Left colon (tissue), 2 donors: ENCODE data around the gene NRG2. TPM values are rescaled to one million over a fixed set of nuclear protein-coding genes. Genes with fewer than 3 reads are reported as not detected.

ENCODE experiments used
- ATAC-seq: fragments of 200-7000 bp; cut with Tn5 transposase; one replicate; pipeline ENCODE4 v1.9.1; 2020; ENCODE audit warnings: mild to moderate bottlenecking, moderate library complexity
- DNase-seq, 2 donors: peaks; one replicate each; pipeline ENCODE4 v3.0.0-alpha.2; 2020
- intact Hi-C, 2 donors: fragments of 100-400 bp; cut with DNase I in 1 of 2; cut with micrococcal nuclease in 1 of 2; formaldehyde crosslinking; loops; one replicate each; pipeline versions ENCODE4 v1.11.2 to v1.14.0; 2022; cut with DNase I, micrococcal nuclease
- total RNA-seq, 2 donors: library from RNA; stranded (reverse); fragmentation: NEBNext Ultra II Directional; extraction: Animal tissue kit (Norgen Biotek cat#: 25700); gene quantifications; one replicate each; pipeline ENCODE4 v1.2.1, GENCODE V29; 2021
- donor health status: DM: no; HTN: no; CAD: no.
- donor health status: DM: yes; HTN: yes; CAD: no.

The NRG2 gene
- total RNA-seq, 2 donors from 2014 or later: 0.06 to 1.1 TPM

DNA sequence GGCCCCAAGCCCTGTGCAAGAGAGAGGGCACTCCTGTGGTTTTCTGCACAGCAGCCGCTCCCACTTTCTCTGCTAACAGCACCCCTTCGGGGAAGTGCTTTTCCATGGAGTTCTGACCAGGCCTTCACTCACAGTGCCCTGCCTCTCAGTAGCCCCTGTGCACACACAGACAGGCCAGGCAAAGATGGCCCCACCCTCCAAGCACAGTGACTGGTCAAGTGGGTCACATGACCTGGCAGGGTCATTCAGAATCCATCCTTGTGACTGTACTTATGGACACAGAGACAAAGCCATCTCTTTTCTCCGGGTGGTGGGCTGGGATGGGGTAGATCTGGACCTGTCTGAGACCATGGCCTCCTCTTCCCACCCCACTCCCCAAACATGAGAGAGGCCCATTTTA is 165.0 kb downstream of the NRG2 start:
- DNase-seq: no peak
- intact Hi-C loops: no loop called here

DNA sequence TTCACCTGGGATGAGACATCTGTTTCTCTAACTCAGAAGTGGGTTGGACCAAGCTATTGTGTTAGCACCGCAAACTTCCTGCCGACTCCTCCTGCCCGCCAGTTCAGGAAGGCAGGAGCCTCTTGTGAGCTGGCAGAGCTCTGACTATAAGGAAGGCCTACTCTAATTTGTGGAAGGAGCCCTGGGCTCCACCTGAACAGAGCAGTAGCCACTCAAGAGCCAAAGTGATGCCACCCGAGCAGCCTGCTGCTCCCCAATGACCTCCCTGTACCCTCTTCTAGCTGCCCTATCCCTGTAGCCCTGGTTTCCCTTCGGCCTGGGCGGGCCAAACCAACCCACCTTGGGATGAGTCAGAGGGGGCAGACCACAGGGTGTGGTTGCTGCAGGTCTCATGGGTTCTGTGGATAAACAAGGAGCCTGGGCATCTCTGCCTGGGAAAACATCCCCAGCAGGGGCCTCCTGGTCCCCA is 165.9 kb downstream of the NRG2 start:
- intact Hi-C loops: no loop called here
- ATAC-seq (no peak), DNase-seq (no peak)

More for the DNA sequence above, 165.0 kb downstream of the NRG2 start:
- ATAC-seq: no peak

DNA sequence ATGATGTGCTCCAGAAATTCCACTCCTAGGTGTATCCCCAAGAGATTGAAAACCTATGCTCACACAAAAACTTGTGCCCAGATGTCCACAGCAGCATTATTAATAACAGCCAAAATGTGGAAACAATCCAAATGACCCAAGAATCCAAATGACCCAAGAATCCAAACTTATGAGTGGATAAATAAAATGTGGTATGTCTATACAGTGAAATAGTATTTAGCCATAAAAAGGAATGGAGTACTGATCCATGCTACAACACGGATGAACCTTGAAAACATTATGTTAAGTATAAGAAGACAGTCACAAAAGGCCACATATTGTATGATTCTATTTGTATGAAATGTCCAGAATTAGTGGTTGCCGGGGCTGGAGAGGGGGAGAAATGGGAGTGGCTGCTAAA is 167.1 kb downstream of the NRG2 start:
- intact Hi-C loops: no loop called here
- ATAC-seq: no peak
- no peak for DNase-seq

DNA sequence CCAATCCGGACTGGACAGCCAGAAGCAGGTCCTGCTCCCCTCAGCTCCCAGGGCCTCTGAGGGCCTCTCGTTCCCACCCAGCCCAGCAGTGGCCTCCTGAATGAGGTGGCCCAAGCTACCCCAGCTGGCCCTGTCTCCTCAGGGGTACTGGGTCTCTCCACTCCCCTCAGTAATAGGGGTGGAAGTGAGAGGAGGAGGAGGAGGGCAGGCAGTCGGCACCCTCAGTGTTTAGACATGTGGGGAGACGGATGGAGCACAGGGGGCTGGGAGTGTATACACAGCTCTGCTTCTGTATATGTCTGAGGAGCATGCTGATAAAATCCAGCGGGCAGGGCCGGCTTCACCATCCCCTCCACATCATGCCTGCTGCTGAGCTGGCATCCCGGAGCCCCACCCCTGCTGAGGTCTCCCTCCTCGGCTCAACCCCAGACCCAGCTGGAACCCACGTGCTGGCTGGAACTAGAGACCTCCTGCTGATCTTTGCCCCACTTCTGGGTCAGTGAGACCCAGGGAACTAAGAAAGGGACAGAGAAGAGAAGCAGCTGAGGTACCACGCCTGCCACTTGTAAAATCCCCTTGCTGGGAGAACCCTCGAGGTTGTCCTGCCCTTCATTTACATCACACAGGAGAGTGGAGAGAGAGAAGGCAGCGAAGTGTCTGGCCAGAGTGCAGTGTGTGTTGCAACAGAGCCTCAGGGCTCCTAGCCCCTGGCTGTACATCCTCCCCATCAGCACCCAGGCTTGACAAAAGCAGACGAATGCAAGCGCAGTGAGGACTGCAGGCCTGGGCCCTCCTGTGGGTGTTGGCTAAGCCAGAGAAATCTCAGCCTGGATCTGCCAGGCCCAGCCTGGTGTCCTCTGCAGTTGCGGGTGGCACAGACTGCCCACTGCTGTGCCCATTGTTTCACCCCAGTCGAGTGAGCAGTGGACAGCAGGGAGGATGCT is 170.0 kb downstream of the NRG2 start:
- no peak for ATAC-seq
- no peak for DNase-seq
- intact Hi-C loops: no loop called here

DNA sequence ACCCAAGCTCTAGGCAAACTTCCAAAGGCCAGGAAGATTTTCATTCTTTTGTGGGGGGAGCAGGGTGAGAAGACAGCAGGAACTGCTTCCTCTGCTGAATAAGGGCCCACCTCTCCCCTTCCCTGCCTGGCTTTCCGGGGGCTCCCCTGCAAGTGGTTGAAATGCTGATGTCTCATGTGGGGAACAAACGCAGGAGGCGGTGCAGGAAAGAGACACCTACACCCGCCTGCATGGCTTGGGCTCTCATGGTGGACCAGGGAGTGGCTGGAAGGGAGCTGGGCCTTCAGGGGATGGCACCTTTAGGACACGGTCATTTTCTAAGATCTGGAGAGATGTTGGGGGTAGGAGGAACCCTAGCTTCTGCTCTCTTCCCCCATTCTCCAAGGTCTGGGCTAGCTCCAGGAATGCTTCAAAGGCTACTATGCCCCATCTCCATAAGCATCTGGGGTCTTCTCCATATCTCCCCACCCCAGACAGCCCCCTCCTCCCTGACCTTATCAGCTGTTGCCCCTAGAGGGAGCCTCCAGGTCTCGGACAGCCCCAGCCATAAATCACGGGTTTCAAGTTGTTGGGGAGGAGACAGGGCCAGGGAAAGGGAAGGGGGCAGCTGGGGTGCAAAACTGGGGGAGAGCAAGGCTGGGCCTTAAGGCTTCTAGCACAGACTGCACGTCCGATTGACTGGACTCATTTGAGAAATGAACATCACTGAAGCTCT is 170.9 kb downstream of the NRG2 start:
- DNase-seq (no peak), ATAC-seq (no peak)
- intact Hi-C loops: no loop called here

DNA sequence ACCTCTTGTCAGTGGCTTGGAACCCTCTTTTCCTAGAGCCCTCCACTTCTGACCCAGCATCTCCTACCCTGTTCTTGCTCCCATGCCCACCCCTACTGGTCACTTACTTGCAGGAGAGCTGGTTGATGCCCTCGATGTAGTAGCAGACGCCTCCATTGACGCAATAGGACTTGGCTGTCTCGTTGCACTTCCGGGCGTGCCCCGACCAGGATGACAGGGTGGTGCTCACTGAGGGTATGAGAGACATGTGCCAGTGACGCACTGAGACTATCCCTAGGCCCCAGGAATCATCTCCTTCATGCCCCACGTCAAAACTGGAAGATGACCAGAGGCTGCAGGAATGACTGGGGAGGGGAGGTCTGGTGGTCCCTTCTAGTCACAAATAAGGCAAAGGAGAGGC is 171.5 kb downstream of the NRG2 start:
- no peak for DNase-seq
- intact Hi-C loops: no loop called here
- no peak for ATAC-seq

DNA sequence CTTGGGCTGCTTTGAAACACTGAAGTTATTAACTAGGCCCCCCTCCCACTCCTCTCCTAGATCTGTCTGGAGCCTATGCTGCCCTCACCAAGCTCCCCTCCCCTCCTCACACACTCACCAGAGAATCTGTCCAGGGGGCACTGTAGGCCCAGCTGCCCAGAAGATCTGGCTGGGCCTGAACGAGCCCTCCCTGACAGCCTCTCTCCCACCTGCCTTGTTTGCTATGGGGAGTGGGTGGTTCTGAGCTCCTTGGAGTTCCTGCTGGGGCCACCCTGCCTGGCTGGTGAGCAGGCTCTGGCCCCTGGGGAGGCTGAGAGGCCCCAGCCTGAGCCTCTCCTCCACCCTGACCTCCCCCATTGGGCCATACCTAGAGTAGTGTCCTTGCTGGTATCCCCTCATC is 172.4 kb downstream of the NRG2 start:
- DNase-seq: no peak
- intact Hi-C loops: no loop called here

DNA sequence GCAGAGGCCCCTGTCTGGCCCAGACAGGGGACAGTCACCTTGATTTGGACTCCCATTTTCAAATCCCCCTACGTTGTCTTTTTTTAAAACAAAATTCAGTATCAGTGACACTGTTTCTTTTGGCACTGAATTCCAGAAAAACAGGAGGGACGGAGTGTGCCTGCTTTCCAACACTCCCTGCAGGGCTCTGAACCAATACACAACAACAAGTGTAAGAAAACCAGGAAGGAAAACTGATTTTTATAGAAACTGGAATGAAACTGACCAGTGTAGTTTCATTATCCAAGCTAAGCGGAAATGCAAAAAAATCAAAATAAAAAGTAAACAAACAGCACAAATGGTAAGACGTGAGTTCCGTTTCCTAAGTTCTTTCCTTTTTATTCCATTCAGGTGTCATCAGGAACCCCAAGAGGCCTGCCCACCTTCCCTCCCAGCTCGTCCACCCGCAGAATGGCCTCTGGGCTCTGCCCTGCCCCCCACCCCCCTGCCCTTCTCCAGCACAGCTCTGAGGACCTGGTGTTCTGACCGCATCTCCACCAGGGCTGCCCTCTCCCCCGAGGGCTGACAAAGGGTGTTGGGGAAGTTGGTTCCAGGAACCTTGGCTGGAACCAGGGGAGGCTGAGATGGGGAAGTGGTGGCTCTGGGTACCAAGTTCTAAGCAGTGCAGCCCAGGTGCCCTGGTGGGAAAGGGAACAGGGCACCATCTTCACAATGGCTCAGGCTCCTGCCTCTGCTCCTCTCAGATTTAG is 173.9 kb downstream of the NRG2 start:
- ATAC-seq: no peak
- intact Hi-C loops: no loop called here
- DNase-seq: no peak

More for the DNA sequence above, 172.4 kb downstream of the NRG2 start:
- ATAC-seq: no peak

DNA sequence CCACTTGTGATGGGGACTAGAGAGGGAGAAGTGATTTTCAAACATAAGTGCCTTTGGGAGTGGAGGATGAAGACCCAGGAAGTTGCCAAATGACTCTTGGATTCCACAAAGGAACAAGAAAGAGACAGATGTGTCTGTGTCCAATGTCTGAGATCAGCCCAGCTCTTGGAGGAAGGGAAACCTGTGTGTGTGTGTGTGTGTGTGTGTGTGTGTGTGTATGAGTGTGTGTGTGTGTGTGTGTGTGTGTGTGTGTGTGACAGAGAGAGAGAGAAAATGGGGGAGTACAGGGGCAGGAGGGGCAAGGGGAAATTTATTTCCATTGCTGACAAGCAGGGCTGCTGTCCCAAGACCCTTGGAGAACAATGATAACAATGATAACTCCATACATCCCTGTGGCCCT is 175.5 kb downstream of the NRG2 start:
- intact Hi-C loops: no loop called here
- no peak for ATAC-seq

DNA sequence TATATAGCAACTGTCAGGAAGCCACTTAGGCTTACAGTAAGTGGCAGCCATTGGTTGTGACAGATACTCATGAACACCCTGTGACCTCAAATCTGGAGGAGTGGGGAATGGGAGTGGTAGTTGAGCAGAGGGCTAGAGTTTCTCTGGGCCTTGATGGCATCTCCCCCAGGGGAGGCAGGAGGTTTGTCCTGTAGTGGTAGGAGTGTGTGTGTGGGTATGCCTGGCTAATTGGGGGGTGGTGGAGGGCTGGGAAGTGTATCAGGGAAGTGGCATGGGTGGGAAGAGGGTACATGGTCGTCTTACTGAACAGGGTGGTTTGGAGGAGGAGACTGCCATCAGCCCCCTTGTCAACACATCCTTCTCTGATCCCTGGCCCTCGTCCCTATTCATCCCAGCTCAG is 176.0 kb downstream of the NRG2 start:
- ATAC-seq: no peak
- intact Hi-C loops: no loop called here
- no peak for DNase-seq

More for the DNA sequence above, 175.5 kb downstream of the NRG2 start:
- no peak for DNase-seq

DNA sequence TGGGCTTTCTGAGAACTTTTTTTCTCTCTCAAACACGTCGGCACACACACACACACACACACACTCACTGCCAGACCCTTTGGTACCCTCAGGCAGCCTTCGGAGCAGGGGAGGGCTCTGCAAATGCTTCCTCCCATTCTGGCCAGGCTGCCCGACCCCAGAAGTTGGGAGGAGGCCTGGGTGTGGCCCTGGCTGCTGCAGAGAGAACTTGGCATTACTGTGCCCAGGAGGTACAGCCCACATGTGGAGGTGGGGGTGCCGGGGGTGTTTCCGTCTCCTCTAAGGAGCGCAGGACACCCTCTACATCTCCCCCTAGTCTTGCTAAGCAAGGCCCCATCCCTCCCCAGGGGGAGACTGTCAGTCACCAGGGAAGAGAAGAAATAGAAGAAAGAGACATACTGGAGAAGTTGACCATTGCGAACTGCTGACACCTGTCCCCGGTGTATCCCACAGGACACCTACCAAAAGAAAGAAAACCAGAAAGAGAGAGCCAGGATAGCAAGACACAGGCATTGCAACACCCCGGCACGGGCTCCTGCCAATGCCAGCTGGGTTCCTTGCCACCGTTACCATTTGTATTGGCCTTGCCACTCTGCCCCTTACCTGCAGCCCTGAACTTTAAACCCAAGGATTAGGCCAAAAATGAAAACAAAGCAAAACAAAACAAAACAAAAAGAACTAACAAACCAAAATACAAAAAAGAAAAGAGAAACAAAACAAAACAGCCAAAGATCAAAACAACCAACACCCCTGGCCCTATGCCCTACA is 178.2 kb downstream of the NRG2 start:
- intact Hi-C loops: loop anchor here in 1 of 2 donors (2.0 kb wide), 1 partner anchor 78 kb away; no protein-coding TSS in a partner anchor
- ATAC-seq (no peak), DNase-seq (no peak)

DNA sequence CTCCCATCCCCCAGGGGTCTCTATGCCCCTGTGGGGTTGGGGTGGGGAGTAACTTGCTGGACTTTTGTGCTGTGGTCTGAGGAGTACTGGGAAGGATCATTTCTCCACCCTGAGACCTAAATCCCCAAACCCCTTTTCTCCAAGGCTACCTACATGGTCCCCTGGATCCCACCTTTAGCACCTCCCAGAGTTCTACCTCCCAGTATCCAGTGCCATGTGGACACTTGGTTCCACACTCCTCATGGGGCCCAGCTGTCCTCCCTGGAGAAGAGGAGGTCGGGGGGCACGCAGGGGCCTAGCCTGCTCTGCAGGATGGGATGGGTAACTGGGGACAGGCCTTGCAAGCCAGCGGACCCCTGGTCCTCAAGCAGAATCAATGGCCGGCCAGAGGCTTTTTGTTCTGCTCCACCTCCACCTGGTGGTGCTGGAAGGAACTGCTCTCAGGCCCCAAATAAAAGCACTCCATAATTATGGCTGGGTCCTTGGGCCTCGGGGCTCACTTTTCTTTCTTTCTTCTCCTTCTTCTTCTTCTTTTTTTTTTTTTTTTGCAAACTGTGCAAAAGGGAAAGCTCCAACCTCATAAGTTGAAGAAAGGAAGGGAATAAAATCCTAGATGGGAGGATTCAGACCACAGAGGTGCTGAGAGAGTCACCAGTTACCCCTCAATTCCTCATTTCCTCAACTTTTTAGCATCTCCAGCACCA is 179.1 kb downstream of the NRG2 start:
- DNase-seq (peak in 1 of 2 donors; percentile 73), ATAC-seq (peak; percentile 77)
- intact Hi-C loops: loop anchor here in 1 of 2 donors (2.0 kb wide), 1 partner anchor 77 kb away; no protein-coding TSS in a partner anchor

DNA sequence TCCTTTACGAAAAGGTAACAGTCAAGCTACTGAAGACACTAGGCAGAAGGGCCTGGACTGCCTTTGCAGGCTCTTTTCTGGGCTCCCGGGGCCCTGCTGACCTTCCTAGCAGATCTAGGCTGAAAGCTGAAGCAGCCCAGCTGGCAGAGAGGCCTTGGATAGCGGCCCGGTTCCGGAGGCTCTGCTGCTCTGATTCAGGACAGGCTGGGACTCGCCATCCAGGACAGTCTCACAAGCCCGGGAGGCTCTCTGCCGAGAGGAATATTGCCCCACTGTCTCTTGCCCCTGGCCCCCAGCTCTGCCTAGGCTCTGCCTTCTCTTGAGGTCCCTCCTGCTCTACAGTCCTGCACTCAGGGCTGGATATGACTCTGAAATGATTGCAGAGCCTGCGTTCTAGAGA is 179.7 kb downstream of the NRG2 start:
- intact Hi-C loops: no loop called here
- ATAC-seq (peak; percentile 29), DNase-seq (peak; percentile 42 to 60)

DNA sequence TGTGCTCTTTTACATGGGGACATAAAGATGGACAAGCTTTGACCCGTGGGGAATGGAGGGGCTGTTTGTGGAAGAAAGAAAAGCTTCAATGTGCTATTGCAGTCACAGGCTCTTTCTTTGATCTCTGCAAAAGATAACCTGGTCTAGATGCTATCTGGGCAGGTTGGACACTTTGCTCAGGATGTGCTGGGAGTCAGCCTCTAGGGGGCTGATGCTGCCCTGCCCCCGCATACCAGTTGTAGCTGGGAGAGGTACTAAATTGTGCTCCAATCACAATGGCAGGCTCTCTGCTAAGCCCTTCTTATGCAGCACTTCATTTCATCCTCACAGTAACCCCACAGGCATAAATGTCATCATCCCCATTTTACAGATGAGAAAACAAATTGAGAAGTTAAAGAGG is 180.3 kb downstream of the NRG2 start:
- ATAC-seq (no peak), DNase-seq (no peak)
- intact Hi-C loops: no loop called here

DNA sequence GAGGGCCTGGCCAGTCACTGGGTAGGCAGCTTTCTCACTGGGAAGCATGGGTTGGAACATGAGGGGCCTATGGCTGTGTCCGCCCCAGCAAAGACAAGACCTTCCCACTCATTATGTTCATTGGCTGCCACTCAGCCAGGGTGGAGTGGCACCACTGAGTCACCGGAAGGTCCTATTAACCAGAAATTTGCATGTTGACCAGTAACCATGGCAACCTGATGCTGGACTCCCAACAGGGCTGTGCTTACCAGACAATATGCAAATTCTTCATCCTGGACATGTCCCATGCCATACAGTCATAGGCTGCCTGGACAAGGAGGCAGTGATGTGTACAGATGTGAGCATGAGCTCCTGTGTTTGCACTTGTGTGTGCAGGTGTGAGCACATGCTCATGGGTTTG is 180.8 kb downstream of the NRG2 start:
- DNase-seq (no peak), ATAC-seq (no peak)
- intact Hi-C loops: no loop called here

DNA sequence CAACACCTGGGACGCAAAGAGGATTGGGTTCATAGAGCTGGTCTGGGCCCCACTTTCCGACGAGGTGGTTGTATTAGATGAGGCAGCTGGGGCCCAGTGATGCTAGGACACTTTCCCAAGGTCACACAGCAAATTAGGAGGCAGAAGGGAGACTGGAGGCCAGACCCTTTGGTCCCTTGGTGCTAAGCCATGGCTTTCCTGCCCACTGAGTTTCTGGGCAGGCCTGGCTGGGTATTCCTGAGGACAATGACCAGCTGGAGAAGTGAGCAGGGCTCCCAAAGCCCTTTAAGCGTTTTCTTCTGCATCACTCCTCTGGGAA is 181.3 kb downstream of the NRG2 start:
- ATAC-seq (no peak), DNase-seq (no peak)
- intact Hi-C loops: no loop called here

DNA sequence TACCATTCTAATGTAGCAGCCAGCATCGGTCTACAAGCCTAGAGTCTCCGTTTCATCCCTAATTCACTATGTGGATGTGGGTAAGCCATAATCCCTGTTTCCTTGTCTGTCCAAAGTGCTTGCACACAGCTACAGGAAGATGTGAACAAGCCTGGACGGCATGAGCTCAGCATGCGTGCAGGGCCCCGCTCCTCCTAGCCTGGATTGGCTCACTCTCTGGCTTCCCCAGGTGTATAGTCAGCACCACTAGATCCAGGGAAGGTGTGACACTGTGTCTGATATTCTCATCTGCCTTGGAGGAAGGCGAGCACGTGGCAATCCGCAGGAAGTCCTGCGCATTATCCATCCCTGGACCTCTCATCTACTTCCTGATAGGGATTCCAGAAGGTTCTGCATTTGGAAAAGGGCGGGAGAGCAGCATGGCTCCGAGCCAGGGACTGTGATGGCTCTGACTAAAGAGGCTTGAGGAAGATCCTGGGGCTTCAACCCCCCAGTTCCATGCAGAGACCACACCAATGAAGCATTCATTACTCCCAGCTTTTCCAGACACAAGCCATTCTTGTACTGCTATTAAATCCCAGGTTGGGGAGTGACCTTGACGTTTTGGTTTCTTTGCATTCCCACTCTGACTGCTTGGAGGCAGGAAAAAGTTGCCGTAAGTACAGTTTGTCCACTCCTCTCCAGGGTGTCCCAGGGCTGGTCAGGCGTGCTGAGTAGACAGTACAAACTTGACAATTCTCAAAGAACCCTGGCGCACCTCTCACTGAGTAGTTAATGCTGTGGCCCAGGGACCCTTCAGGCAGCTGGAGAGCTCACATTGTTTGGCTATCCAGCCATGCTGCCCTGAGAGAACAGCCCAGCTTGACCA is 181.8 kb downstream of the NRG2 start:
- no peak for DNase-seq
- intact Hi-C loops: no loop called here
- ATAC-seq: no peak
